ENCODE measurements around the gene ANK3.

ANK3 gene

DNA sequence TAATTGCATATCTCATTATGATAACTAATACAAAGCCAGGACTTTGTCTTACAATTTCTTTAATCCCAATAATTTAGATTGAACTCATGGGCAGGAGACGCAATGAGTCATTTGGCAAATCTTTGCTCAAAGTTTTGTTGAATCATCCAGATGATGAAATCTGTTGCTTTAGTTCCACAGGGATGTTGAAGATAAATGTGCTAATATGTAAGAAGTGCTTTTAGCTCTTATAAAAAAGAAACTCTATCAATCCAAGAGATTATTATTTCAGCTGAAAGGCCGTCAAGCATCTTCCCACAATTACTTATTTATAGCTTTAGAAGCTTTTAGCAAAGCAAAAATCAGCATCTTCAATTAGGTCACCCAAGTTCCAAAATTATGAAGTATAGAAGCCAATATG is 36.8 kb upstream of the ANK3 start:
- TF ChIP-seq POLR2AphosphoS5 (IDR thresholded peaks at IDR 0.05; ENCODE audit: low read depth, low read length) = no peak
- no peak for TF ChIP-seq TAF1 (IDR thresholded peaks at IDR 0.05; ENCODE audit: borderline replicate concordance, insufficient read depth, low read length)
- TF ChIP-seq FOXP2 (optimal IDR thresholded peaks at IDR 0.05; ENCODE audit: borderline replicate concordance, extremely low read depth, extremely low read length, insufficient read depth) = no peak
- TF ChIP-seq, protein P1, sequence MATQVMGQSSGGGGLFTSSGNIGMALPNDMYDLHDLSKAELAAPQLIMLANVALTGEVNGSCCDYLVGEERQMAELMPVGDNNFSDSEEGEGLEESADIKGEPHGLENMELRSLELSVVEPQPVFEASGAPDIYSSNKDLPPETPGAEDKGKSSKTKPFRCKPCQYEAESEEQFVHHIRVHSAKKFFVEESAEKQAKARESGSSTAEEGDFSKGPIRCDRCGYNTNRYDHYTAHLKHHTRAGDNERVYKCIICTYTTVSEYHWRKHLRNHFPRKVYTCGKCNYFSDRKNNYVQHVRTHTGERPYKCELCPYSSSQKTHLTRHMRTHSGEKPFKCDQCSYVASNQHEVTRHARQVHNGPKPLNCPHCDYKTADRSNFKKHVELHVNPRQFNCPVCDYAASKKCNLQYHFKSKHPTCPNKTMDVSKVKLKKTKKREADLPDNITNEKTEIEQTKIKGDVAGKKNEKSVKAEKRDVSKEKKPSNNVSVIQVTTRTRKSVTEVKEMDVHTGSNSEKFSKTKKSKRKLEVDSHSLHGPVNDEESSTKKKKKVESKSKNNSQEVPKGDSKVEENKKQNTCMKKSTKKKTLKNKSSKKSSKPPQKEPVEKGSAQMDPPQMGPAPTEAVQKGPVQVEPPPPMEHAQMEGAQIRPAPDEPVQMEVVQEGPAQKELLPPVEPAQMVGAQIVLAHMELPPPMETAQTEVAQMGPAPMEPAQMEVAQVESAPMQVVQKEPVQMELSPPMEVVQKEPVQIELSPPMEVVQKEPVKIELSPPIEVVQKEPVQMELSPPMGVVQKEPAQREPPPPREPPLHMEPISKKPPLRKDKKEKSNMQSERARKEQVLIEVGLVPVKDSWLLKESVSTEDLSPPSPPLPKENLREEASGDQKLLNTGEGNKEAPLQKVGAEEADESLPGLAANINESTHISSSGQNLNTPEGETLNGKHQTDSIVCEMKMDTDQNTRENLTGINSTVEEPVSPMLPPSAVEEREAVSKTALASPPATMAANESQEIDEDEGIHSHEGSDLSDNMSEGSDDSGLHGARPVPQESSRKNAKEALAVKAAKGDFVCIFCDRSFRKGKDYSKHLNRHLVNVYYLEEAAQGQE (IDR thresholded peaks at IDR 0.05; ENCODE audit: insufficient read depth in 1 of 2, low read depth in 2 of 2, low read length in 2 of 2) = no peak
- TF ChIP-seq SIN3A (IDR thresholded peaks at IDR 0.05; ENCODE audit: borderline replicate concordance, insufficient read depth, low read length) = no peak

DNA sequence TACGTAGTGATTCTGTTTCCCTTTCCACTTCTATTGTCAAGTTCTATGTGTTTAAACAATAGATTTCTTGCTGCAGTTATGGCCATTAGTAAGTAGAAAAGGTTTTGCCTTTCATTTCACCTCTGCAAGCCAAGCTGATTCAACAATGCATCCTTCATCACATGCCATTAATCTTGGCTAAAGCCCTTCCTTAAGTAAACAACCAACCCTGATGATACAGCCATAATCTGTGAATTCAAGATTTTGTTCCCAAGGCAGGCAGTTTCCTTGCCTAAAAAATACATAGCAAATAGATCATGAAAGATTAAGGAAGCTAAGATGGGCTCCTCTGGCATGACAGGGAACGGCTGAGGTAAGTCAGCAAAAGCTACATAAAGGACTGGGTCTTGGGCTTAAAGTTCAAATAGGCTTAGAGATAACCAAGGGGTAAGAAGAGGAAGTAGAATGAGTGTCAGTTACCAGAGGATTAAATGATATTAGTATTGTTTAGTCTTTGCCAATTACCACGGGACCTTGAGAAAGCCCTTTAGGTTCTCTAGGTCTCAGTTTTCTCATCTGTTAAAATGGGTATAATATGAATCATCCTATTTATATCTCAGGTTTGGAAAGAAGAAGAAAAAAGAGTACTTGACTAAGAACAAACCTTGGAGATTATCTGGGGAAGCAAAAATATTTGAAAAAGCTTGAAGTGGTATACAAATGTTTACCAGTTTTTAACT is 35.9 kb upstream of the ANK3 start:
- no peak for TF ChIP-seq FOXP2 (optimal IDR thresholded peaks at IDR 0.05; ENCODE audit: borderline replicate concordance, extremely low read depth, extremely low read length, insufficient read depth)
- no peak for TF ChIP-seq SIN3A (IDR thresholded peaks at IDR 0.05; ENCODE audit: borderline replicate concordance, insufficient read depth, low read length)
- TF ChIP-seq, protein P1 (IDR thresholded peaks at IDR 0.05; ENCODE audit: insufficient read depth in 1 of 2, low read depth in 2 of 2, low read length in 2 of 2) = no peak
- TF ChIP-seq POLR2AphosphoS5 (IDR thresholded peaks at IDR 0.05; ENCODE audit: low read depth, low read length) = no peak
- no peak for TF ChIP-seq TAF1 (IDR thresholded peaks at IDR 0.05; ENCODE audit: borderline replicate concordance, insufficient read depth, low read length)

DNA sequence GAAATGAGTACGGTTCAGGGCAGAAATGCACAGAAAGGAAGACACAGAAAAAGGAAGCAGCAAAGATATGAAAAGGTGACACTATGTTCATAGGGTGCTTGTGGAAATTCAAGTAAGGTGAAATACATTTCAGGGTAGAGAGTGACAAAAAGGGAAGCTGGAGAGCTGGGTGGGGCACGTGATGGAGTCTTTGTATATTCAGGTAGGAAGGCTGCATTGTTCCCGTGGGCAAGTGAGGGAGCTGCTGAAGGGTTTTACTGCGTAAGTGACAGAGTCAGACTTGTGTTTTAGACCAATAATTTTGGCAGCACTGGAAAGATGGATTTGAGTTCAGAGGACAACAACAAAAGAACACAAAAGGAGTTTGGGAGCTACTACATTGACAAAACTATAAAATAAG is 35.3 kb upstream of the ANK3 start:
- TF ChIP-seq TAF1 (IDR thresholded peaks at IDR 0.05; ENCODE audit: borderline replicate concordance, insufficient read depth, low read length) (no peak), POLR2AphosphoS5 (IDR thresholded peaks at IDR 0.05; ENCODE audit: low read depth, low read length) (no peak), FOXP2 (optimal IDR thresholded peaks at IDR 0.05; ENCODE audit: borderline replicate concordance, extremely low read depth, extremely low read length, insufficient read depth) (no peak), SIN3A (IDR thresholded peaks at IDR 0.05; ENCODE audit: borderline replicate concordance, insufficient read depth, low read length) (no peak)
- TF ChIP-seq, protein P1 (IDR thresholded peaks at IDR 0.05; ENCODE audit: insufficient read depth in 1 of 2, low read depth in 2 of 2, low read length in 2 of 2) = no peak

DNA sequence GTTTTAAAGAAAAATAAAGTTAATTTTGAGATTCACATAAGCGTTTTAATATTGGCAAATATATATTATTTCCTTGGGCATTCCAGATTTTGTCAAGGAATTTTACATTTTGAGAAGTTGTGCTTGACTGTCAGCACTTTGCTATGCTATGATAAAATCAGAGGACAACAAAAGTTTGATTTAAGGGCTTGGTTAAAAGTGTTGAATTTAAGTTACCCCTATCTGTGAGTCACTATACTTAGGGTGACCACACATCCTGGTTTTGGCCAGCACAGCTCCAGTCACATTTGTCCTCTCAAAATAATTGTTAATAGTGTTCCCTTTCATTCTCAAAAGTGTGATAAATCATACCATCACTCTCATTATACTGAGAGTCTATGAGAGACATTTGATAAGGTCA is 34.2 kb upstream of the ANK3 start:
- TF ChIP-seq, protein P1 (IDR thresholded peaks at IDR 0.05; ENCODE audit: insufficient read depth in 1 of 2, low read depth in 2 of 2, low read length in 2 of 2) = no peak
- TF ChIP-seq SIN3A (IDR thresholded peaks at IDR 0.05; ENCODE audit: borderline replicate concordance, insufficient read depth, low read length) = no peak

DNA sequence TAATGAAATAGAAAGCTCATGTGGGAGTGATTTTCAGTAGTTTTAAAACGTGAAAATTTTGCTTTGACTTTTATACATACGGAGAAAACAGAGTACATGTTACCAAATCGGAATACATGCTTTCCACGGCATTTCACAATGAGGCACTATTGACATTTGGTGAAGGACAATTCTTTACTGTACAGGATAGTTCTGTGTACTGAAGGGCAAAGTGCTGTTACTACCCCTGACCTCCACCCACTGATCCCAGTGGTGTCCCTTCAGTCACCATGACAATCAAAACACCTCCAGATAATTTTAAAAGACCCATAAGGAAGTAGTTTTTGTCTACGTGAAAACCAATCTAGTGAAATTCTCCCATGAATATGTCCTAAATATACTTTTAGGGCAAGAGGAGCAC is 33.1 kb upstream of the ANK3 start:
- no peak for TF ChIP-seq TAF1 (IDR thresholded peaks at IDR 0.05; ENCODE audit: borderline replicate concordance, insufficient read depth, low read length)
- no peak for TF ChIP-seq FOXP2 (optimal IDR thresholded peaks at IDR 0.05; ENCODE audit: borderline replicate concordance, extremely low read depth, extremely low read length, insufficient read depth)
- TF ChIP-seq, protein P1 (IDR thresholded peaks at IDR 0.05; ENCODE audit: insufficient read depth in 1 of 2, low read depth in 2 of 2, low read length in 2 of 2) = no peak
- TF ChIP-seq SIN3A (IDR thresholded peaks at IDR 0.05; ENCODE audit: borderline replicate concordance, insufficient read depth, low read length) = no peak
- TF ChIP-seq POLR2AphosphoS5 (IDR thresholded peaks at IDR 0.05; ENCODE audit: low read depth, low read length) = no peak
